ENCODE measurements around the gene JOSD2. TPM values are rescaled to one million over a fixed set of nuclear protein-coding genes. Genes with fewer than 3 reads are reported as not detected.

JOSD2 gene
- total RNA-seq, 1 experiment from 2014 or later = 5.4 TPM

DNA sequence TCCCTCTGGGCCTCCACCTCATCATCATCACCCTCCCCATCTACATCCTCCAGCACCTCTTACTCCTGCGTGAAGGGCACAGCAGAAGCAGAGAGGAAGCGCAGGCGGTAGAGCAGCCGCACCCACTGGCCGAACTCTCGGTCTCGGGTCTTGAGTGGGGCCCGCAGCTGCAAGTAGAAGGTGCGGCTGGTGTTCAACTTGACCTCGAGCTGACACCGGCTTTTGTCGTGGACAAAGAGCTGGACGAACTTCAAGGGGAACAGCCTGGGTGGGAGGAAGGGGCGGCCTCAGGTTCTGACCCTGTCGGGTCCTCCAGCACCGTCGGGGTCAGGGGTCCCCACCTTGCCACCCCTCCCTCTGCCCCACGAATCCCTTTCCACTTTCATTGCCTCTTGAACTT lies 43.4 kb downstream of the JOSD2 start:
- no peak overlapping the region for H3K14ac ChIP-seq (ENCODE audit: insufficient read depth, low read length)
- H2BK12ac ChIP-seq (ENCODE audit: insufficient read length, low read depth, low read length) = no peak overlapping the region
- DNase-seq = no peak
- WGBS (ENCODE audit: extremely low coverage, insufficient read length, low lambda C conversion rate) = no CpG with 5 or more reads among the region's 18 CpGs
- no peaks in the 10 kb centered on the region for H3K9me3 Mint-ChIP-seq
- no peak overlapping the region for H3K18ac ChIP-seq (ENCODE audit: insufficient read length, low read depth, low read length)
- H4K91ac ChIP-seq (ENCODE audit: insufficient read length, low read depth, low read length) = no peak overlapping the region
- H3K23me2 ChIP-seq (ENCODE audit: insufficient read length, low read depth, low read length, poor library complexity, severe bottlenecking) = no peaks in the 10 kb centered on the region
- H3K4me2 ChIP-seq (ENCODE audit: insufficient read depth, insufficient read length, low read length) = no peak overlapping the region
- H3K27ac Mint-ChIP-seq = peak overlapping the region in 1 of 3 experiments; percentile 19; a peak in 1 of 7 replicates
- no peak overlapping the region for H2AK5ac ChIP-seq (ENCODE audit: insufficient read length, low read length)
- H3T11ph ChIP-seq (ENCODE audit: low read length) = no peak overlapping the region
- no peaks in the 10 kb centered on the region for H3K27me3 ChIP-seq (ENCODE audit: insufficient read depth, low read length)
- no peaks in the 10 kb centered on the region for H3K9me3 ChIP-seq (ENCODE audit: control insufficient read depth, low read depth, low read length)
- no peaks in the 10 kb centered on the region for H3K4me1 ChIP-seq (ENCODE audit: insufficient read depth, low read length)
- H3K27ac ChIP-seq (ENCODE audit: insufficient read length, low read depth, low read length) = no peak overlapping the region
- H2AFZ ChIP-seq (ENCODE audit: low read length) = no peak overlapping the region
- no peaks in the 10 kb centered on the region for H3K79me2 ChIP-seq (ENCODE audit: insufficient read depth, low read length)
- H2BK5ac ChIP-seq (ENCODE audit: insufficient read length, low read length) = no peak overlapping the region
- no peak overlapping the region for H3K56ac ChIP-seq (ENCODE audit: insufficient read length, low read depth, low read length)
- no peak overlapping the region for H3K4me3 Mint-ChIP-seq
- TF ChIP-seq, protein P1, sequence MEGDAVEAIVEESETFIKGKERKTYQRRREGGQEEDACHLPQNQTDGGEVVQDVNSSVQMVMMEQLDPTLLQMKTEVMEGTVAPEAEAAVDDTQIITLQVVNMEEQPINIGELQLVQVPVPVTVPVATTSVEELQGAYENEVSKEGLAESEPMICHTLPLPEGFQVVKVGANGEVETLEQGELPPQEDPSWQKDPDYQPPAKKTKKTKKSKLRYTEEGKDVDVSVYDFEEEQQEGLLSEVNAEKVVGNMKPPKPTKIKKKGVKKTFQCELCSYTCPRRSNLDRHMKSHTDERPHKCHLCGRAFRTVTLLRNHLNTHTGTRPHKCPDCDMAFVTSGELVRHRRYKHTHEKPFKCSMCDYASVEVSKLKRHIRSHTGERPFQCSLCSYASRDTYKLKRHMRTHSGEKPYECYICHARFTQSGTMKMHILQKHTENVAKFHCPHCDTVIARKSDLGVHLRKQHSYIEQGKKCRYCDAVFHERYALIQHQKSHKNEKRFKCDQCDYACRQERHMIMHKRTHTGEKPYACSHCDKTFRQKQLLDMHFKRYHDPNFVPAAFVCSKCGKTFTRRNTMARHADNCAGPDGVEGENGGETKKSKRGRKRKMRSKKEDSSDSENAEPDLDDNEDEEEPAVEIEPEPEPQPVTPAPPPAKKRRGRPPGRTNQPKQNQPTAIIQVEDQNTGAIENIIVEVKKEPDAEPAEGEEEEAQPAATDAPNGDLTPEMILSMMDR (conservative IDR thresholded peaks at IDR 0.05) = no peak
- no peak overlapping the region for H2BK20ac ChIP-seq (ENCODE audit: low read depth, low read length, poor library complexity, severe bottlenecking)
- no peaks in the 10 kb centered on the region for H4K20me1 ChIP-seq (ENCODE audit: control insufficient read depth, insufficient read depth, insufficient read length)
- no peak overlapping the region for H2BK120ac ChIP-seq (ENCODE audit: low read depth, low read length, poor library complexity, severe bottlenecking)
- H4K8ac ChIP-seq (replicated peaks; ENCODE audit: insufficient read length, low read depth, low read length) = no peak overlapping the region
- H2BK15ac ChIP-seq (ENCODE audit: low read depth, low read length) = no peak overlapping the region
- H3K4ac ChIP-seq (ENCODE audit: low read depth, low read length) = no peak overlapping the region
- H3K4me1 Mint-ChIP-seq = peaks cover 7 to 8% of the 10 kb centered on the region in 2 experiments
- no peak overlapping the region for H3K9ac ChIP-seq (ENCODE audit: extremely low read depth, insufficient read length, low read length)
- no peaks in the 10 kb centered on the region for H3K79me1 ChIP-seq (ENCODE audit: insufficient read depth, low read depth, low read length, poor library complexity, severe bottlenecking)
- no peaks in the 10 kb centered on the region; a peak in 1 of 7 replicates for H3K36me3 Mint-ChIP-seq (ENCODE audit: insufficient read depth in 1 of 3, low read depth in 3 of 3)
- H4K5ac ChIP-seq (ENCODE audit: insufficient read length, low read depth, low read length) = no peak overlapping the region
- H3K23ac ChIP-seq (ENCODE audit: insufficient read length, low read depth, low read length) = no peak overlapping the region
- peaks cover 9% of the 10 kb centered on the region for H3K27me3 Mint-ChIP-seq (ENCODE audit: low read depth)

Measured in H9 (cell line).